Fibroblast of skin of right biceps (primary cell): ENCODE measurements around the gene FGF21.
A peak's percentile ranks its signal among the peaks of the same experiment; 100 is the strongest.

Experiments
- DNase-seq: peaks from one replicate; pipeline ENCODE4 v3.0.0-alpha.2; 2013

The FGF21 gene

DNA sequence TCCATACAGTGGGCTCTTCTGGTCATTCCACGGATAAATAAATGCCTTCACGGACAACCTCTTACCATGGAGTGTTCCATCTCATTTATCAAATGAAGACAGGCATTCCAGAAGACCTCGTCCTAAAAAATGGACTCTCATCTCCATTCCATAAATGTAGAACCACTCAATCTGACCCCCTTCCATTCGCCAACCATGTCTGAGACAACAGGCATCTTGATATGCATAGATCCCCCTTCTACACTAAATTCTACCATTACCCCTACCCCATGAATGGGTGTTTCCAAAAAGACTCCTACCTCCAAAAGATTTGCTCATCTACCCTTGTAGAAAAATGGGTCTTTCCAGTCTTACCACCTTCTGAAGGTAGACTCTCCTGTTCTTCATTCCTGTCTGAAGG is 23.9 kb upstream of the FGF21 start:
- DNase-seq: no peak

DNA sequence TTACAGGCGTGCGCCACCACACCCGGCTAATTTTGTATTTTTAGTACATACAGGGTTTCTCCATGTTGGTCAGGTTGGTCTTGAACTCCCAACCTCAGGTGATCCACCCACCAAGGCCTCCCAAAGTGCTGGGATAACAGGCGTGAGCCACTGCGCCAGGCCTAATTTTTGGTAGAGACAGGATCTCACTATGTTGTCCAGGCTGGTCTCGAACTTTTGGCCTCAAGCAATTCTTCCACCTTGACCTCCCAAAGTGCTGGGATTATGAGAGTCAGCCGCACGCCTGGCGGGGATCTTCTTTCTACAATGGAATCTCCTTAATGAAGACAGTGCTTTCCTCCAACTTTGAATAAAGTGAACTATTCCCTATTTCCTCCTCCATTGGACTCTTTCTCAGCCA is 20.7 kb upstream of the FGF21 start:
- DNase-seq: no peak

DNA sequence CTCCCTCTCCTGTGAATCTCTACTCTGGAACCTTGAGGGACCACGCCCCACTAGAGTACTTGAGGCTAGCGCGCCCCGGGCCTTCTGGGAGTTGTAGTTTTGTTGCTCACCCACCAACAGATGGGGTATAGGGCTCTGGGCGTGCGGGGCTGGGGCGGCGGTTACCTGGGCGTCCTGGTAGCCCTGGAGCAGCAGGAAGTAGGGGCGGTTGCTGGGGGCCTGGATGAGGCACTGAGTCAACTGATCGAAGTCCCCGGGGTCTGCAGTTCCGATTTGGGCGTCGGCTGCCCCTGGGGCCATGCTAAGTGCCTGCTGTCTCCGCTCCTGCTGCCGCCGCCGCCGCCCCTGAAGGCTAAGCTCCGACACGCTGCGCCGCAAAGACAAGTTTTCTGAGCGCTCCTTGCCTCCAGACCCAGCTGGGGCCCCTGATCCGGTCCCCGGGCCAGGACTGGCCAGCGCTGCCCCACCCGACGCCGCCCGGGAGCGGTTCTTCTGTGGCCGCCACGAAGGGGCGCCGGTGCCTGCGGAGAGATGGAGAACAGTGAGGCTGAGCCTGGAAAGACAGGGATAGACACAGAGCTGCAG is 20.2 kb upstream of the FGF21 start:
- DNase-seq: peak; percentile 32

DNA sequence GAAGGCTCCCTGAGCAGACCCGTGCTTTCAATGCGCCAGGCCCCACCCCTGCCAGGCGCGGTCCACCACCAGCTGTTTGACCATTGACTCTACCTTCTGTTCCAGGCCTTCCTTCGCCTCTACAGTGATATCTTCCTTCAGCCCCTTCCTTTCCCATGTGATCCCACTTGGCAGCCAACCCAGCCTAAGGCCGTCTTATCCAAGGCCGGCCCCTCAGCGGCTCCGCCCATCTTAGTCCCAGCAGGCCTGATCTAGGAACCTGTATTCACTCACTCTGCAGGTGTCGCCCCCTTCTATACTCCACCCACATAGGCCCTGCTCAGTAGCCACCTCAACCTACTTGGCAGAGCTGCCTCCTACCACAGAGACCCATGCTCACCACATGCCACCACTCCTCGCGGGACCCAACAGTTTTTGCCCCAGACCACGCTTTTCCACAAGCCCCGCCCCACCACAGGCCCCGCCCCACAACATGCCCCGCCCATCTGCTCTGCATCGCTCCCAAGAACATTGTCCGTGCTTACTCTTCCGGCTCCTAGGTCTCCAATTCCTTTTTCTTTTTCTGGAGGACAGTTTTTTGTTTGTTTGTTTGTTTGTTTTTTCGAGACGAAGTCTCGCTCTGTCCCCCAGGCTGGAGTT is 17.8 kb upstream of the FGF21 start:
- no peak for DNase-seq

DNA sequence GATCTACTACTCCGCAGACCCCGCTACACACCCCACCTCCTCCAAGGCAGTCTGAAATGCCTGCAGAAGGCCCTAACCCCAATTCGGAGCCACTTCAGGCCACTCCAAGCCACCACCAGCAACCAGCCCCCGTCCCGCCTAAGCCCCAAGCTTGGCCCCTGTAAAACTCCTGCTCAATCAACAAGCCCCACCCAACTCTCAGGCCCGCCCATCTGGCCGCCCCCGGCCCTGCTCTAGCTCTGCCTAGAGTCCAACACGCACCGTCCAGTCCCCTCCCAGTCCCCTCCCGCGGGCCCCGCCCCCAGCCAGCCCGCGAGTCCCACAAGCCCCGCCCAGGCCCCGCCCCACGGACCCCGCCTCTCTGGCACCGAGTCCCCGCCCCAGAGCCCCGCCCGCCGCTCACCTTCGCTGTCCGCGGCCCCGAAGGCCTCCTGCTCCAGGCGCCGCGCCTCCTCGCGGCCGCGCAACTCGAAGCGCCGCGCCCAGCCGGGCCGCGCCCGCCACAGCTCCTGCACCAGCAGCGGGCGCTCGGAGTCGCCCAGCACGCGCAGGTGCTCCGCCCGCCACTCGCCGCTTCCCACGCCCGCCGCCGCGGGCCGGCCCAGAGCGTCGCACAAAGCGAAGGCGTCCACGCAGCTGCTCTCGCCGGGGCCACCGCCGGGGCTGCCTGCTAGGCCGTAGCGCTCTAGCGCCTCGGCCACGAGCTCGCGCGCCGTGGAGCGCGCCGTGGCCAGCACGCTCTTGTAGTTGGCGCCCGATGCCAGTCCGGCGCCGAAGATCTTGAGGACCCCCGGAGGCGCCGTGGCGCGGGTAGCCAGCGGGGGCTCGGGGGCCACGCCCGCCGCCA is 16.5 kb upstream of the FGF21 start:
- peak; percentile 80 for DNase-seq

DNA sequence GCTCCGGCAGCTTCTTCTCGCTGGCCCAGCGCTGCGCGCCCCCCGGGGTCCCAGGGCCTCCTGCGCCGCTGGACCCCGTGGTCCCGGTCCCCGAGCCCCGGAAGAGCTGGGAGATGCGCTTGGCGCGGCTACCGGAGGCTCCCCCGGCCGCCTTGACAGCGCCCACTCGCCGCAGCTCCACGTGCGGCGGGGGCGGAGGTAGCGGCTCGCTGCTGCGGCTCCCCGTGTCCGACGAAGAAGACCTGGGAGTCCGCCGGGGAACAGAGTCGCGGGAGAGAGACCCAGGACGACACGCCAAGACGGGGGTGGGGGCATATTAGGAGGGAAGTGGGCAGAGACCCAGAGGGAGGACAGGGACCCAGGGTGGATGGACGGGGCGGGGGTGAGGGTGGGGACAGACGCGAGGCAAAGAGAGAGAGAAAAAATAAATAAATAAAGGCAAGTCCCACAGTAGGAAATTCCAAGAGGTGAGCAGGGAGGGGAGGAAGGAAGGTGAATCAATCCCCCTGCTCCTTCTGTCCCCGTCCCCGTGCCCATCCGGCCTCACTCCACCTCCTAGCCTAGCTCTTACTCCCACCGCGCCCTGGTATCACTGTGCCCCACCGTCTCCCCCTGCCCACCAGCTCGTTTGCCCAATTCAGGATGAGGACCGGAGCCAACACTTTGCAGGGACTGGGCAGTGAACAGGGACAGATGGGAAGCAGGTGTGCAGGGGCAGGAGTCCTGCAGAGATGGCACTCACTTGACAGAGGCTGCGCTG is 15.7 kb upstream of the FGF21 start:
- DNase-seq: no peak

DNA sequence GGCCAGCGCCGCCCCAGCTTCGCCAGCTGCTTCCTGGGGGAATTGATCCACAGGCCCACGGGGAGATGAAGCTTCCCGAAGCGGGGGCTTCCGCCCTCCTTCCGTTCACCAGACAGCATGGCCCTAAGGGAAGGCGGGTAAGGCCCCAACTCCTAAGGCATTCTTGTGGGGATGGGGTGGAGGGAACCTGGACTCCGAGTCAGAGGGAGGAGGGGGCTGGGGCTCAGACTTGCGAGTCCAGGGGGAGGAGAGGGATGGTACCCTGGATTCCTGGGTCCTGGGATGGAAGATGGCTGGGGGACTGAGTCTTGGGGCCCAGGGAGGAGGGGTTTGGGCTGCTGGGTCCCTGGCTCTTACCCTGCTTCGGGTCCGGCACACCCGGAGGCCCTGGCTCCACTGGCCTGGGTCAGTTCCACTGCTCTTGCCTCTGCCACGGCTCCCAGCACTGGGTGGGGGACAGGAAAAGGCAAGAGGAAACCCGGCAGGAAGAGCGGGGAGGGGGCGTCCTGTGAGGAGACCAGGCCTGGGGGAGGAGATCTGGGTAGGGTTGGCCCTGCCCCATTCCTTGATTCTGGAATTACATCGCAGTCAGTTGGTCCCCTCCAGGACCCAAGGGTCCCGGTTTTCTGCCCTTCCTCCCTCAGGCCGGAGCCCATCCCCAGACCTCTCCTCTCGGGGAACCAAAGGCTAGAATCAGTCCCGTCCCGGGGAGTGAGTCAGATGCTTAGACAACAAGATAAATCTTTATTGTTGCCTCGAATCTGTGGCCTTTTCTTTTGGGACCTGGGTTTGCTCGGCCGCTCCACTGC is 15.0 kb upstream of the FGF21 start, which contains the start of gene RASIP1:
Gene RASIP1 (minus strand): TSS at position 447 of the 809 bp plus-strand sequence. CDS start 328 bp downstream, at position 119.
- no peak for DNase-seq

DNA sequence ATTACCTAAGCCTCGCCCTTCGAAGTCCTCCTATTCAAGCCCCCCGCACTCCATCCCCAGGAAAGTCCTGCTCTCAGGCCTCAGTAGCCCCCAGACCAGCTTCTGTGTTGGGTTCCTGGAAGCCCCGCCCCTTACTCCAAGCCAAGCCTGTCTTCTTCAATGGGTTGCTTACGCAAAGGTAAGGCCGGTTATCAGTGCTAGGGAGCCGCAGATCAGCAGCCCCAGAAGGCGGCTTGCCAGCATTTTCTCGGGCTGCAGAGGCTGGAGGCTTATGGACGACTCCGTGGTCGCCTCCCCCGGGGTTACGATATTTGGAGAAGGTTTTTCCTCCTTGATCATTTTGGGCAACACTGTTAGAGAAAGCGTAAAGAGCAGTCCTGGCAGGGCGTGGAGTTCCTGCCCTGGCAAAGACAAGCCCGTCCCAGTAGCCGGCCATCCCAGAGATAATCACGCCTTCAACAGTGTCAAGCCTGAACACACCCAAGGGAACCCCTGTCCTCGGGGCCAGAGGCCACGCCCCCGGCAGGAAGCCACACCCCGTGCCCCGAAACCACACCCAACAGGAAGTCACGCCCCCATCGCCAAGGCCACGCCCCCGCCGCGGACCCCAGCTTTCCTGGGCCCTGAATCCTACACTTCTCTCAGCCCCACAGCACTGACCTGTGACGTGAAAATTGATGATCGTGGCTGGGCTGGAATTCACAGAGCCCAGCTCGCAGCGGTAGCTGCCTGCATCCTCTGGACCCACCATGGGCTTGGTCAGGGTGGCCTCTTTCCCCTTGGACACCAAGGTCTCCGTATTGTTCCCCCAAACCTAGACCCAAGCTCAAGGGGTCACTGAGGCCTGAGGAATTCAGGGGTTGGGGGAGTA is 14.0 kb upstream of the FGF21 start:
- no peak for DNase-seq

DNA sequence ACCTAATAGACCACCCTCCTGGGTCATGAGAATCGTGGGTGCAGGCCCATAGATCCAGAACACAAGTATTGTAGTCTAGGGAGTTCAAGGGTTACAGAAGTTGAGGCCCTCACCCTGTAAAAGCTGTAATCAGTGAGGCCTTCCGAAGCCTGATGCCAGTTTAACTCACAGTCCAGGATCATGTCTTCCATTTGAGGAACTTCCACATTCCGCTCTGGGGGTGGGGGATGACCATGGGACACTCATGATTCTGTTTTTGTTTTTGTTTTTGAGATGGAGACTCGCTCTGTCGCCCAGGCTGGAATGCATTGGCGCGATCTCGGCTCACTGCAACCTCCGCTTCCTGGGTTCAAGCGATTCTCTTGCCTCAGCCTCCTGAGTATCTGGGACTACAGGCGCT is 13.2 kb upstream of the FGF21 start:
- no peak for DNase-seq

DNA sequence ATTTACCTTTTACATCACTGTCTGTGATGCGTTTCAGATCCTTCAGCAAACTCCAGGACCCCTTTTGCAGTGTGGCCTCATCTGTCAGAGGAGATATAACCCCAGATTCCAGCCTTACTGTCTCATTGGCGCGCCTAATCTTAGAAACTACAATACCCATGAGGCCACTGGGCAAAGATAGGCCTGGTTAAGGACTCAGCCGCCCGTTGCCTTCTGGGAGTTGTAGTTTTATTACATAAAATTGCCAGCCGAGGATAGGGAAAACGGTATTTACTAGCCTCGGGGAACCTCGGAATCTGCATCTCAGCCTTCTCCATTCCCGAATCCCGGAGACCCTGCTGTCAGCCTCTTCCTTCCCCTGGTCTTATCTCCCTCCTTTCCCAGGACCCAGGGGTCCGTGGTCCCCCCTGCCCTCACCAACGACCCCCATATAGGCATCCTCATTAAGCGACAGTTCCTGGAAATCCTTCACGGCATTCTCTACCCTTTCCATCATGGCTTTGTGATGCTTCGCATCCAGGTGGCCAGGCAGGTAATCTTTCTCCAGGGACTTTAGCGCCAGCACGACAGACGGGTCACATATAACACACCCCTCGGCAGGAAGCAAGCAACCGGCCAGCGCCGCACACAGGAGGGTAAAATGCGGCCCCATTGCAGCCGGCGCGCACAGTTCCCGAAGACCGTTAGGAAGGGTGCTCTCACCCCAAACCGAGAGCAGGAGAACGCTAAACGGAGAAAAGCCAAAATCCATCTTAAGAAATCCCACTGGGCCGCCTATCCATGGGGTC is 9.9 kb upstream of the FGF21 start:
- peak; percentile 61 for DNase-seq

DNA sequence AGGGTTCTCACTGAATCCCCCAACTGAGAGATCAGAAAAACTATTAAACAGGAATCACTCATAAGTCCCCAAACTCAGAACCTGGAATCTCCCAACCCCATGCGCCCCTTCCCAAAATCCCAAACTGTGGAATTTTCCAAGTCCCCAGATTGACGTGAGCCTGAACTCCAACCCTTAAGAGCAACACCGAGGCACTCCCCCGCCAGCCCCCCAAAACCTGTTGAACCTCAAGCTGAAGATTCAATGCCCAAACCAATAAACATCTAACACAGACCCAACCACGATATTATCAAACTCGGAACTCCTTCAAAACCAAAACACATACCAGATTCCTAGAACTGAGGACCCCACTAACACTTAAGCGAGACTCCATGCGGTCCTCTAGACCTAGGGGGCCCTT is 9.2 kb upstream of the FGF21 start:
- DNase-seq: no peak

DNA sequence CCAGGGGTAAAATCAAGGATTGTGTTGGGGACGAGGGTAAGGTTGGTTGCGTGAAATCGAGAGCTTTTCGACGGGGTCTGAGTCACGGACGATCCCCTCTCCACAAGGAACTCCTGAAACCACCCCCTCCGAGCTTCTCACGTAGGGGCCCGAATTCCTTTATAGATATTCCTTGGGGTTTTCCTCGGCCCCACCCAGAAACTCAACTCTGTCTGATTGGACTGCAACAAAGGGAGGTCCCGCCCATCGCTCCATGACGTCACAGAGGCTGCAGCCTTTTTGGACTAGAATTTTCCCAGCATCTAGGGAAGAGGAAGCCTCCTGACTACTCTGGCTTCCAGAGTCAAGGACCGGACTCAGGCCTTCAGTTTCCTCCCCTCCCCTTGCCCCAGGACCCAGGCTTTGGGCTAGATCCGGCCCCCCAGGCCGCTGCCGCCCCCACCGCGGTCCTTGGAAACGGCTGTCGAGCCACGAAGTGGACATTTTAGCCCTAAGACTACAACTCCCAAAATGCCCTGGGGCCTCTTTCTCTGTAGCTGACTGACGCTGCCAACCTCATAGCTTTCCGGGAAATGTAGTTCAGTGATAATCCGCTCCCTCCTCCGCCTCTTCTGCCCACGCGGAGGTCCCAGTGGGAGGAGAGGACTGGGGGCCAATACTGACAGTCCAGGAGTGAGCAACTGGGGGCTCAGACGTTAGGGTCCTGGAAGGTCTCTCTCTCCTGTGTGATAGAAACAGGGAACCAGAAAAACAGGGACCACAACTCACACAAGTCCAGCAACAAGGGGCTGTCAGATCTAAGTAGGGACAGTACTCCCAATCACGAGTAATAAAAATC is 8.4 kb upstream of the FGF21 start, which contains the start of gene IZUMO1:
Gene IZUMO1 (minus strand): TSS at position 172 of the 838 bp plus-strand sequence. CDS start 1,050 bp downstream, outside the sequence.
- DNase-seq: peak; percentile 90

DNA sequence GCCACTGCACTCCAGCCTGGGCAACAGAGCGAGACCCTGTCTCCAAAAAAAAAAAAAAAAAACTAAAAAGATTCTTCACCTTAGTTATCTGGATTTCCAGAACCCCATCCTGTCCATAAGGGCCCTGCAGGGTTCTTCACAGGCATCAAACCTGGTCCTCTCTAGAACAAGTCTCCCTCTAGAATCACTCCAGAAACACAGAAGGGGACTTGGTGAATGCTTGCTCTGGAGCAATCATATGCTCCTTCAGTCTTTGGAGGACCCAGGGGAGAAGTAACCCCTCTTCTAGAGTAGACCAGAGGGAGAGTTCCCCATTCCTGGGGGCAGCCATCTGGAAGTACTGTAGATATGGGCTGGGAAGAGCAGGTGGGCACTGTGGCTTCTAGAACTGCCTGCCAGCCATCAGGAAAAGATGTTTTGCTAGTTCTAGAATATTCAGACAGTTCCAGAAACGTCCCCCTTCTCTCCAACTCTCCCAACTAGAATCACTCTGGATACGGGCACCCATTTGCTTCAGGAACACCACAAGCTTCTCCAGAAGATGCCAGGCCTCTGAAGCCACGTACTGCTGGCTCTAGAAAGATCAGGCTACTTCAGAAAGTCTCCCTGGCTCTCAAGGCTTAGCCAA is 5.6 kb upstream of the FGF21 start:
- no peak for DNase-seq

DNA sequence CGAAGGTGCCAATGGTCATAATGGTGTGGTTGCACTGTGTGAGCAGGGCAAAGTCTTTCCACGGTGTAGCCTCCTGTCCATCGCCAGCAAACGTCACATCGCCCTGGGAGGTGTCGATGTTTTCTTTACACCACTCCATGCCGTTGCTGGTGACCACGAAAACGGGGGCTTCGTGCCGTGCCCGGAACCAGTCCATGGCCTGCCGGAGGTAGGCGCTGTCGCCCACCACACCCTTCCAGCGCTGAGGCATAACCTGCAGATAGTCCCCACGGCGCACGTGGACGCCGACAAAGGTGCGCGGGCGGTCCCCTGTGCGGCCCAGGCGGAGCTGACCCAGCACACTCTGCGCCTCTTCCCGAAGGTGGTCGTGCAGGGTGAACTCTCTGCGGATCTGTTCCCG is 5.0 kb upstream of the FGF21 start:
- no peak for DNase-seq

DNA sequence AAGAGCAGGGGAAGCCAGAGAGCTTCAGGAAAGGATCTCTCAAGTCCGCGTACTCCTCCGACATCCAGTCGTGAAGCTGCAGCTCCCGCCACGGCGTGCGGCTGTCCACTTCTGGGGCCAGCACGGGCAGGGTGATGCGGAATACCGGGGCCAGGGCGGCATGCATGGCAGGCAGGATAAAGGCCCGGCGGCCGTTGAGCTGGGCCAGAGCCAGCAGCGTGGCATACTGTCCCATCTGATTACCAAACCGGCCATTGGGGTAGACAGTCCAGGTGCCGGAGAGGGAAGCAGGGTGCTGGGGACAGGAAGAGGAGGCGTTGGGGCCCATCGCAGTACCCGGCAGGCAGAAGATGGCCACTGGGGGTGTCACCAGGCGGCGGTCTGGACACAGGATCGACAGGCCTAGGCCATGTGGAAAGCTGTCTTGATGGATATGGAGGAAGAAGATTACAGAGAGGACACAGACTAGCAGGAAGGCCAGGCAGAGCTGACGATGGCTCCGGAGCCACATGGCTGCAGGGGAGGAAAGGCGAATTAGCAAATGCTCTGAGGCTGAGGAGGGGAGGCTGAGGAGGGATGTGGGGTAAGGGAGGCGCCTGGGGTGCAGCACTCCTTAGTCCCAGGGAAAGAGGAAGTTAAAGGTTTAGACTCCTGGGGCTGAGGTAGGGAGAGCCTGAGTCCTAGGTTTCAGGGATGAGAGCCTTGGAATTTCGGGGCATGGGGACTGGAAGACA is 4.4 kb upstream of the FGF21 start:
- no peak for DNase-seq

DNA sequence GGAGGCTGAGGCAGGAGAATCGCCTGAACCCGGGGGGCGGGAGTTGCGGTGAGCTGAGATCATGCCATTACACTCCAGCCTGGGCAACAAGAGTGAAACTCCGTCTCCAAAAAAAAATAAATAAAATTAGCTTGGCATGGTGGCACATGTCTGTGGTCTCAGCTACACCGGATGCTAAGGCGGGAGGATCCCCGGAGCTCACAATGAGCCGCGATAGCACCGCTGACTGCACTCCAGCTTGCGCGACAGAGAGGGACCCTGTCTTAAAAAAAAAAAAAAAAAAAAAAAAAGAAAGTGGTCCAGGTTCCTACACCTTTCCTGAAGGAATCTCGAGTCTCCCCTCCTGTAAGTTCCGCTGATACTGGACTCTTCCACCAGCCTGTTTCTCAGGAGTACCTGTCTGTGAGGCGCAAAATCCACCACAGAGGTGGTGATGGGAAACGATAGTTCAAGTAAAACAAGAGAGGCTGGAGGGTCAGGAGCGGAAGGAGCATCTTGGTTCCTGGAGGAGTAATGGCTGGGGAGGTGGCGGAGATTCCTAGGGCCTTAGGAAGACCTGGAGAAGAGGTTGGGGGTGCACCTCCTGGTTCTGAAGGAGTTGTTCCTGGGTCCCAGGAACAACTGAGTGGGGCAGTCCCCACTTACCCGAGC is 3.4 kb upstream of the FGF21 start:
- DNase-seq: no peak

DNA sequence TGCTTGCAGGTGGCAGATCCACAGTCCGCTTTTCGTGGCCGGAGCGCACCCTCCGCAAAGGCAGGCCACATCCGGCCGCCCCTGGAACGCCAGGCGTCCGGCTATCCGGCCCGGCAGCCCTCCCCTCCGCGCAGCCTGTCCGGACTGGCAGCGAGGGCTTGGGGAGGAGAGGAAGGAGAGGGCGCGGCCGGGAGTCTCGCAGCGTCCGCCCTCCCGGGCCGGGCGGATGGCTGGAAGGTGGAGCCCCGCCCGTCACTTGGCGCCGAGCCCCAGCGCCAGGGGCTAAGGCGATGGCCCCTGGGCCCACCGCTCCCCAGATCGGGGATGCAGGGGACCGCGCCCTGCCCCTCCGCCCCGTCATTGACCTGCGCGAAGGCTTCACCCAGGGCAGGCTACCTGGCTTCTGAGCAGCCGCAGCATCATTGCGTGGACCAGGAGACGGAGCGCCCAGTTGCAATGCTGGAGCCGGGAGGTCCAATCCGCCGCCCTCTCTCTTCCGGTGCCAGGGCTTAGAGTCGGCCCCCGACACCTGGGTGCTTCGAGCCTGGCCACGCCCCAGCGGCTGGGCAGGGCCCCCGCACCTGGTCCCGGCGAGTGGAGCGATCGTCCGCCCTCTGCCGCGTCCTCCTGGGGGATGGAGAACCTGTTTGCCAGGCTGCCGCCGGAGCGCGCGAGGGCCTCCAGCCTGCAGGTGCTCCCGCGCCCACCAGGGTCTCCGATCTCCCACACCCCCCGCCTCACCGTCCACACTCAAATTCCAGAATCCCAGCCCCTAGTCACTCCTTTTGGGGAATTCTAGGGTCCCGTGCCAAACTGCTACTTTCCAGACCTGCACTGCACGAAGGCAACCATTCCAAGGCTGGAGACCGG is 2.6 kb upstream of the FGF21 start, which contains the start of gene FUT1:
Gene FUT1 (minus strand): TSS at position 146 of the 870 bp plus-strand sequence. CDS start 1,360 bp downstream, outside the sequence.
- no peak for DNase-seq
